ENCODE measurements around the gene TAF6L. TPM values are rescaled to one million over a fixed set of nuclear protein-coding genes. Genes with fewer than 3 reads are reported as not detected.

TAF6L gene
- total and polyA plus RNA-seq, 9 of the 15 experiments (the other 6 are each of a cell fraction or from before 2014, with no cell fraction given) = 0.04 to 45.5 (median 20.8) TPM

DNA sequence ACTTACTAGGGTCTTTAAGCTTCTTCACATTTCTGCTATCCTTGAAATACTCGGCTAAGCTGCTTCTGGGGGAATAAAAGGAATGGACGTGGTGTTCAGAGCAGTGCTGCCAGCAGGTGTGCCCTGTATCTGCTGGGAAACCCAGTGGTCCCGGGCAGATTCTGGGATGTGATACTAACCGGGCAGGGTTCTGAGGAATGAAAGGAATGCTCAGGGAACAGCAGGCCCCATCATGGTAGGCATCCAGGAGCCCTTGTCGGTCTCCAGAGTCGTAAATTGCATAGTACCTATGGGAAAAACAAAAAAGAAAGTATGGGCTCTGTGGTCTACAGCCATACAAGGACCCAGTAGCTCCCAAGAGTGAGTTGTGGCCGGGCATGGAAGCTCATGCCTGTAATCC, 25.1 kb downstream of the TAF6L start:
- no peak overlapping the region for H3K9ac ChIP-seq (ENCODE audit: insufficient read depth in 1 of 2, low read depth in 2 of 2, low read length in 2 of 2)
- intact Hi-C loops (cut with micrococcal nuclease) (no loop called here), in situ Hi-C loops (cut with MboI) (no loop called here)
- peaks cover 90% of the 10 kb centered on the region for H3K36me3 ChIP-seq (ENCODE audit: control insufficient read depth, insufficient read depth, low read length)
- H3K9me1 ChIP-seq (ENCODE audit: control insufficient read depth, insufficient read depth, low read length) = no peaks in the 10 kb centered on the region
- ChIA-PET CTCF (ENCODE audit: low intra/inter-chr PET ratio) (no interaction called here), POLR2A (interaction anchor here (1.1 to 11.4 kb wide), 6 partner anchors 6 to 60 kb away, joined by 3 to 116 read pairs (median 6); no protein-coding TSS in a partner anchor)
- 98% methylated on average over 7 of the region's 7 CpGs for WGBS (ENCODE audit: insufficient coverage, low coverage, missing lambda C conversion rate)
- no peak overlapping the region for H3K4me3 ChIP-seq
- no TSS peak for BruUV-seq (replicated peaks)
- H3K4me2 ChIP-seq (ENCODE audit: insufficient read depth, low read length) = no peak overlapping the region
- H3K4me1 ChIP-seq (replicated peaks in 1 of 2; ENCODE audit: control insufficient read depth in 2 of 2, insufficient read depth in 2 of 2, low read length in 2 of 2) = peaks cover 6 to 12% of the 10 kb centered on the region in 2 experiments; a peak in 4 of 5 replicates
- H2AFZ ChIP-seq (ENCODE audit: low read depth, low read length) = no peak overlapping the region
- H3K27me3 ChIP-seq (ENCODE audit: control insufficient read depth in 2 of 2, insufficient read depth in 2 of 2, low read length in 2 of 2) = no peaks in the 10 kb centered on the region
- no peaks in the 10 kb centered on the region for H4K20me1 ChIP-seq (replicated peaks; ENCODE audit: control insufficient read depth, insufficient read depth, low read length)
- FAIRE-seq (no peak), DNase-seq (ENCODE audit: extremely low read depth in 1 of 4, low spot score in 3 of 4) (no peak), ATAC-seq (no peak)
- no peak overlapping the region for H3K27ac ChIP-seq (ENCODE audit: extremely low read depth, low read depth, low read length)
- peaks cover 8% of the 10 kb centered on the region for H3K79me2 ChIP-seq (ENCODE audit: control insufficient read depth, insufficient read depth, low read length)
- H3K9me3 ChIP-seq (replicated peaks; ENCODE audit: control insufficient read depth, insufficient read depth, low read depth, low read length) = no peaks in the 10 kb centered on the region
- TF ChIP-seq, protein P1, sequence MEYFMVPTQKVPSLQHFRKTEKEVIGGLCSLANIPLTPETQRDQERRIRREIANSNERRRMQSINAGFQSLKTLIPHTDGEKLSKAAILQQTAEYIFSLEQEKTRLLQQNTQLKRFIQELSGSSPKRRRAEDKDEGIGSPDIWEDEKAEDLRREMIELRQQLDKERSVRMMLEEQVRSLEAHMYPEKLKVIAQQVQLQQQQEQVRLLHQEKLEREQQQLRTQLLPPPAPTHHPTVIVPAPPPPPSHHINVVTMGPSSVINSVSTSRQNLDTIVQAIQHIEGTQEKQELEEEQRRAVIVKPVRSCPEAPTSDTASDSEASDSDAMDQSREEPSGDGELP (CRISPR knock-in tag; IDR thresholded peaks at IDR 0.05; ENCODE audit: borderline replicate concordance) = no peak
- TF ChIP-seq, protein P2, sequence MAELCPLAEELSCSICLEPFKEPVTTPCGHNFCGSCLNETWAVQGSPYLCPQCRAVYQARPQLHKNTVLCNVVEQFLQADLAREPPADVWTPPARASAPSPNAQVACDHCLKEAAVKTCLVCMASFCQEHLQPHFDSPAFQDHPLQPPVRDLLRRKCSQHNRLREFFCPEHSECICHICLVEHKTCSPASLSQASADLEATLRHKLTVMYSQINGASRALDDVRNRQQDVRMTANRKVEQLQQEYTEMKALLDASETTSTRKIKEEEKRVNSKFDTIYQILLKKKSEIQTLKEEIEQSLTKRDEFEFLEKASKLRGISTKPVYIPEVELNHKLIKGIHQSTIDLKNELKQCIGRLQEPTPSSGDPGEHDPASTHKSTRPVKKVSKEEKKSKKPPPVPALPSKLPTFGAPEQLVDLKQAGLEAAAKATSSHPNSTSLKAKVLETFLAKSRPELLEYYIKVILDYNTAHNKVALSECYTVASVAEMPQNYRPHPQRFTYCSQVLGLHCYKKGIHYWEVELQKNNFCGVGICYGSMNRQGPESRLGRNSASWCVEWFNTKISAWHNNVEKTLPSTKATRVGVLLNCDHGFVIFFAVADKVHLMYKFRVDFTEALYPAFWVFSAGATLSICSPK (IDR thresholded peaks at IDR 0.05; ENCODE audit: borderline replicate concordance) = no peak
- TF ChIP-seq, protein P3, sequence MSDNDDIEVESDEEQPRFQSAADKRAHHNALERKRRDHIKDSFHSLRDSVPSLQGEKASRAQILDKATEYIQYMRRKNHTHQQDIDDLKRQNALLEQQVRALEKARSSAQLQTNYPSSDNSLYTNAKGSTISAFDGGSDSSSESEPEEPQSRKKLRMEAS (CRISPR knock-in tag; IDR thresholded peaks at IDR 0.05) = no peak
- TF ChIP-seq NR3C1 (CRISPR knock-in tag; IDR thresholded peaks at IDR 0.05) = no peak
- TF ChIP-seq, protein P4, sequence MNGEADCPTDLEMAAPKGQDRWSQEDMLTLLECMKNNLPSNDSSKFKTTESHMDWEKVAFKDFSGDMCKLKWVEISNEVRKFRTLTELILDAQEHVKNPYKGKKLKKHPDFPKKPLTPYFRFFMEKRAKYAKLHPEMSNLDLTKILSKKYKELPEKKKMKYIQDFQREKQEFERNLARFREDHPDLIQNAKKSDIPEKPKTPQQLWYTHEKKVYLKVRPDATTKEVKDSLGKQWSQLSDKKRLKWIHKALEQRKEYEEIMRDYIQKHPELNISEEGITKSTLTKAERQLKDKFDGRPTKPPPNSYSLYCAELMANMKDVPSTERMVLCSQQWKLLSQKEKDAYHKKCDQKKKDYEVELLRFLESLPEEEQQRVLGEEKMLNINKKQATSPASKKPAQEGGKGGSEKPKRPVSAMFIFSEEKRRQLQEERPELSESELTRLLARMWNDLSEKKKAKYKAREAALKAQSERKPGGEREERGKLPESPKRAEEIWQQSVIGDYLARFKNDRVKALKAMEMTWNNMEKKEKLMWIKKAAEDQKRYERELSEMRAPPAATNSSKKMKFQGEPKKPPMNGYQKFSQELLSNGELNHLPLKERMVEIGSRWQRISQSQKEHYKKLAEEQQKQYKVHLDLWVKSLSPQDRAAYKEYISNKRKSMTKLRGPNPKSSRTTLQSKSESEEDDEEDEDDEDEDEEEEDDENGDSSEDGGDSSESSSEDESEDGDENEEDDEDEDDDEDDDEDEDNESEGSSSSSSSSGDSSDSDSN (IDR thresholded peaks at IDR 0.05; ENCODE audit: borderline replicate concordance in 1 of 2, low read depth in 2 of 2, low read length in 2 of 2) = no peak
- TF ChIP-seq ELF1 (tag; IDR thresholded peaks at IDR 0.05) = no peak
- TF ChIP-seq BACH1 (tag; IDR thresholded peaks at IDR 0.05) = no peak
- no peak for TF ChIP-seq MAFF (IDR thresholded peaks at IDR 0.05; ENCODE audit: low read length)
- TF ChIP-seq, protein P5, sequence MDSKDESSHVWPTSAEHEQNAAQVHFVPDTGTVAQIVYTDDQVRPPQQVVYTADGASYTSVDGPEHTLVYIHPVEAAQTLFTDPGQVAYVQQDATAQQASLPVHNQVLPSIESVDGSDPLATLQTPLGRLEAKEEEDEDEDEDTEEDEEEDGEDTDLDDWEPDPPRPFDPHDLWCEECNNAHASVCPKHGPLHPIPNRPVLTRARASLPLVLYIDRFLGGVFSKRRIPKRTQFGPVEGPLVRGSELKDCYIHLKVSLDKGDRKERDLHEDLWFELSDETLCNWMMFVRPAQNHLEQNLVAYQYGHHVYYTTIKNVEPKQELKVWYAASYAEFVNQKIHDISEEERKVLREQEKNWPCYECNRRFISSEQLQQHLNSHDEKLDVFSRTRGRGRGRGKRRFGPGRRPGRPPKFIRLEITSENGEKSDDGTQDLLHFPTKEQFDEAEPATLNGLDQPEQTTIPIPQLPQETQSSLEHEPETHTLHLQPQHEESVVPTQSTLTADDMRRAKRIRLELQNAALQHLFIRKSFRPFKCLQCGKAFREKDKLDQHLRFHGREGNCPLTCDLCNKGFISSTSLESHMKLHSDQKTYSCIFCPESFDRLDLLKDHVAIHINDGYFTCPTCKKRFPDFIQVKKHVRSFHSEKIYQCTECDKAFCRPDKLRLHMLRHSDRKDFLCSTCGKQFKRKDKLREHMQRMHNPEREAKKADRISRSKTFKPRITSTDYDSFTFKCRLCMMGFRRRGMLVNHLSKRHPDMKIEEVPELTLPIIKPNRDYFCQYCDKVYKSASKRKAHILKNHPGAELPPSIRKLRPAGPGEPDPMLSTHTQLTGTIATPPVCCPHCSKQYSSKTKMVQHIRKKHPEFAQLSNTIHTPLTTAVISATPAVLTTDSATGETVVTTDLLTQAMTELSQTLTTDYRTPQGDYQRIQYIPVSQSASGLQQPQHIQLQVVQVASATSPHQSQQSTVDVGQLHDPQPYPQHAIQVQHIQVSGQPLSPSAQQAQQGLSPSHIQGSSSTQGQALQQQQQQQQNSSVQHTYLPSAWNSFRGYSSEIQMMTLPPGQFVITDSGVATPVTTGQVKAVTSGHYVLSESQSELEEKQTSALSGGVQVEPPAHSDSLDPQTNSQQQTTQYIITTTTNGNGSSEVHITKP (IDR thresholded peaks at IDR 0.05; ENCODE audit: partially characterized antibody) = no peak
- TF ChIP-seq TEAD1 (CRISPR knock-in tag; IDR thresholded peaks at IDR 0.05) = no peak
- no peak for TF ChIP-seq HNRNPLL (IDR thresholded peaks at IDR 0.05; ENCODE audit: low read depth, low read length, poor library complexity, severe bottlenecking)
- no peak for TF ChIP-seq ZNF445 (CRISPR knock-in tag; IDR thresholded peaks at IDR 0.05; ENCODE audit: low read depth)
- no peak for TF ChIP-seq KDM1A (IDR thresholded peaks at IDR 0.05)
- no peak for TF ChIP-seq ZNF134 (CRISPR knock-in tag; conservative IDR thresholded peaks at IDR 0.05)
